DOHH2 (cell line): ENCODE measurements around the gene CDH10.

Experiments used
- H3F3A ChIP-seq: fragments of 200-600 bp; sonication (generic), shearing (Covaris generic); 2 replicates; pipeline ENCODE4 v1.6.0; 2016; ENCODE audit warnings: antibody characterized with exemption, mild to moderate bottlenecking; ENCODE audit not compliant: control insufficient read depth, insufficient read depth
- H3K27ac ChIP-seq: fragments of 200-600 bp; sonication (generic); 2 replicates; pipeline ENCODE4 v1.5.1; 2014; ENCODE audit warnings: low read depth, mild to moderate bottlenecking, low read length, moderate library complexity
- H3K27me3 ChIP-seq: fragments of 200-600 bp; sonication (generic); 2 replicates; pipeline ENCODE4 v1.6.1; 2014; ENCODE audit warnings: mild to moderate bottlenecking, low read length, mixed read lengths; ENCODE audit not compliant: control insufficient read depth
- H3K36me3 ChIP-seq: fragments of 200-600 bp; sonication (generic); 2 replicates; pipeline ENCODE4 v1.6.1; 2014; ENCODE audit warnings: mild to moderate bottlenecking, low read length, moderate library complexity, mixed read lengths; ENCODE audit not compliant: control insufficient read depth
- H3K4me1 ChIP-seq: fragments of 200-600 bp; sonication (generic); 2 replicates; pipeline ENCODE4 v1.6.1; 2014; ENCODE audit warnings: mild to moderate bottlenecking, low read length, mixed read lengths; ENCODE audit not compliant: control insufficient read depth
- H3K4me2 ChIP-seq: fragments of 200-600 bp; sonication (generic); 2 replicates; pipeline ENCODE4 v1.6.0; 2014; ENCODE audit warnings: mild to moderate bottlenecking, low read length, moderate library complexity
- H3K4me3 ChIP-seq: fragments of 200-600 bp; sonication (generic); 2 replicates; pipeline ENCODE4 v1.5.1; 2014; ENCODE audit warnings: mild to moderate bottlenecking, low read length, mixed read lengths
- H3K79me2 ChIP-seq: fragments of 200-600 bp; sonication (generic); 2 replicates; pipeline ENCODE4 v1.6.1; 2014; ENCODE audit warnings: mild to moderate bottlenecking, low read length, mixed read lengths; ENCODE audit not compliant: control insufficient read depth
- H3K9me2 ChIP-seq: fragments of 200-600 bp; sonication (generic); replicated peaks from 2 replicates; pipeline ENCODE4 v1.6.1; 2014; ENCODE audit warnings: mild to moderate bottlenecking, low read length, mixed read lengths; ENCODE audit not compliant: control insufficient read depth
- H3K9me3 ChIP-seq: fragments of 200-600 bp; sonication (generic); 2 replicates; pipeline ENCODE4 v1.6.1; 2014; ENCODE audit warnings: antibody characterized with exemption, low read length, mixed read lengths; ENCODE audit not compliant: control insufficient read depth, insufficient read depth
- H4K20me1 ChIP-seq: fragments of 200-600 bp; sonication (generic); 2 replicates; pipeline ENCODE4 v1.6.0; 2014; ENCODE audit warnings: low read depth, mild to moderate bottlenecking, antibody characterized with exemption, low read length, moderate library complexity; ENCODE audit not compliant: control insufficient read depth, insufficient read depth
- EZH2phosphoT487 ChIP-seq: fragments of 200-600 bp; sonication (generic); IDR thresholded peaks from 2 replicates; pipeline ENCODE4 v1.6.1; 2017; ENCODE audit warnings: borderline replicate concordance, mild to moderate bottlenecking, antibody characterized with exemption, low read length, moderate library complexity, mixed read lengths
- TF ChIP-seq, protein P1 (sequence below): fragments of 200-600 bp; sonication (generic); IDR thresholded peaks from one replicate; pipeline ENCODE4 v1.5.1; 2014; ENCODE audit warnings: antibody characterized with exemption, mild to moderate bottlenecking, low read depth, low read length; ENCODE audit not compliant: poor library complexity, severe bottlenecking

Gene CDH10

DNA sequence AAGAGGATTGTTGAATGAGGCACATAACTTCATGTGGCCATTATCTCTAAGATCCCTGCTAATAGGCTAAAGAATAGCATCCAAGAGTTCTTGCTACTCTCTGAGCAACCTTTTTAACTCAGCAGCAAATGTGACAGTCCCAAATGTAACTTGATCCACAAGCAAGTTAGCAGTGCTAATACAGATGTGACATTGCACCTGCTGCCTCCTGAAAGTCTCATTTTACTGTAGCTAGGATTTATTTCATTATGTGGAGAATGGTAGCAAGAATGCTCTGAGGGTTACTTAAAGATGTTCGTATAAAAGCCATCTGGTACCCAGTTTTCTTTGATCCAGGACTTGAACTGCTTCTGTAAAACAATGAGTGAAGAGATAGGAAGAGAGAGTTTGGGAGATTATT is 45.8 kb downstream of the CDH10 start:
- H3K79me2 ChIP-seq, result no peaks in the 10 kb centered on the region
- no peak overlapping the region for H3K27ac ChIP-seq
- no peak overlapping the region for H3K4me2 ChIP-seq
- H3K27me3 ChIP-seq, result no peaks in the 10 kb centered on the region
- no peak overlapping the region for H3K4me3 ChIP-seq
- no peaks in the 10 kb centered on the region for H4K20me1 ChIP-seq
- no peaks in the 10 kb centered on the region for H3K9me3 ChIP-seq
- no peak for TF ChIP-seq EZH2phosphoT487
- TF ChIP-seq, protein P1, sequence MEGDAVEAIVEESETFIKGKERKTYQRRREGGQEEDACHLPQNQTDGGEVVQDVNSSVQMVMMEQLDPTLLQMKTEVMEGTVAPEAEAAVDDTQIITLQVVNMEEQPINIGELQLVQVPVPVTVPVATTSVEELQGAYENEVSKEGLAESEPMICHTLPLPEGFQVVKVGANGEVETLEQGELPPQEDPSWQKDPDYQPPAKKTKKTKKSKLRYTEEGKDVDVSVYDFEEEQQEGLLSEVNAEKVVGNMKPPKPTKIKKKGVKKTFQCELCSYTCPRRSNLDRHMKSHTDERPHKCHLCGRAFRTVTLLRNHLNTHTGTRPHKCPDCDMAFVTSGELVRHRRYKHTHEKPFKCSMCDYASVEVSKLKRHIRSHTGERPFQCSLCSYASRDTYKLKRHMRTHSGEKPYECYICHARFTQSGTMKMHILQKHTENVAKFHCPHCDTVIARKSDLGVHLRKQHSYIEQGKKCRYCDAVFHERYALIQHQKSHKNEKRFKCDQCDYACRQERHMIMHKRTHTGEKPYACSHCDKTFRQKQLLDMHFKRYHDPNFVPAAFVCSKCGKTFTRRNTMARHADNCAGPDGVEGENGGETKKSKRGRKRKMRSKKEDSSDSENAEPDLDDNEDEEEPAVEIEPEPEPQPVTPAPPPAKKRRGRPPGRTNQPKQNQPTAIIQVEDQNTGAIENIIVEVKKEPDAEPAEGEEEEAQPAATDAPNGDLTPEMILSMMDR, result no peak
- H3K4me1 ChIP-seq, result no peaks in the 10 kb centered on the region
- H3K36me3 ChIP-seq, result no peaks in the 10 kb centered on the region
- H3F3A ChIP-seq, result no peaks in the 10 kb centered on the region
- H3K9me2 ChIP-seq, result no peaks in the 10 kb centered on the region

DNA sequence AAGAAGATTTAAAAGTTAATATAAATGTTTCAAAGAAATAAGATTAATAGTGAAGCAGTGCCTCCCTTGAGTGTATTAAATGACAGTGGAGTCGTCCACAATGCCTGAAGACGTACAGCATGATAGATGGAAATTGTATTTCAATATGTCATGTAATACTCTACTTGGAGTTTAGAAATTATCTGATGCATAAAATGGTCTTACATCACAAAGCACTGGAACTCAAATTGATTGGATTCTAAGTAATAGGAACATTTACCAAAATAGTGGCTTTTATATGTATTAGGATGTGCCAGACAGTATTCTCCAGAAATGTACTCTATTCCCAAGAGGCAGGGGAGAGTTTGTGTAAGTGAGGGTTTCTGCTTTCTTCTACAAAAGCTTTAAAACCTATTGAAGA is 49.4 kb downstream of the CDH10 start:
- Histone ChIP-seq H3K27me3 (no peaks in the 10 kb centered on the region), H3K36me3 (no peaks in the 10 kb centered on the region), H3K79me2 (no peaks in the 10 kb centered on the region), H3K4me1 (no peaks in the 10 kb centered on the region), H3F3A (no peaks in the 10 kb centered on the region), H3K9me2 (no peaks in the 10 kb centered on the region), H3K9me3 (no peaks in the 10 kb centered on the region), H4K20me1 (no peaks in the 10 kb centered on the region), H3K27ac (no peak overlapping the region), H3K4me2 (no peak overlapping the region), H3K4me3 (no peak overlapping the region)
- TF ChIP-seq, protein P1, result no peak
- no peak for TF ChIP-seq EZH2phosphoT487

DNA sequence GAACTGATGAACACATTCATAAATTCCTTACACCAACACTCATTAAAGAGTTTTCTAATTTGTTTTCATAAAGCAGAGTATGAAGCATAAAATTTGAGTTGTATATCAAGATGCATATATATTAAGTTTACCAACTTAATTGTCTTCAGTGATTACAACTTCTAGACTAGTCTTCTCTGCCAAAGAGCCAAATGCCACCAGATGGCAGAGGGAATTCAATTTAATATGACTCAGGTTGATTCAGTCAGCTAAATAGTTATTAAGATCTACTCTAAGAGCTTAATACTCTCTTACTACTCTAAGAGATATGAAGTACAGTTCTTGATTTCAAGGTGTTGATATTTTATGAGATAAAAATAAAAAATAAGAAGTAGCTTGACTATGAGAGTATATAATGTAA is 53.4 kb downstream of the CDH10 start:
- no peaks in the 10 kb centered on the region for H3K27me3 ChIP-seq
- H3K4me3 ChIP-seq, result no peak overlapping the region
- H3K9me3 ChIP-seq, result no peaks in the 10 kb centered on the region
- no peaks in the 10 kb centered on the region for H3K9me2 ChIP-seq
- no peak overlapping the region for H3K4me2 ChIP-seq
- H3K27ac ChIP-seq, result no peak overlapping the region
- no peaks in the 10 kb centered on the region for H4K20me1 ChIP-seq
- H3K4me1 ChIP-seq, result no peaks in the 10 kb centered on the region
- H3F3A ChIP-seq, result no peaks in the 10 kb centered on the region
- TF ChIP-seq, protein P1, result no peak
- no peak for TF ChIP-seq EZH2phosphoT487
- H3K79me2 ChIP-seq, result no peaks in the 10 kb centered on the region
- H3K36me3 ChIP-seq, result no peaks in the 10 kb centered on the region

DNA sequence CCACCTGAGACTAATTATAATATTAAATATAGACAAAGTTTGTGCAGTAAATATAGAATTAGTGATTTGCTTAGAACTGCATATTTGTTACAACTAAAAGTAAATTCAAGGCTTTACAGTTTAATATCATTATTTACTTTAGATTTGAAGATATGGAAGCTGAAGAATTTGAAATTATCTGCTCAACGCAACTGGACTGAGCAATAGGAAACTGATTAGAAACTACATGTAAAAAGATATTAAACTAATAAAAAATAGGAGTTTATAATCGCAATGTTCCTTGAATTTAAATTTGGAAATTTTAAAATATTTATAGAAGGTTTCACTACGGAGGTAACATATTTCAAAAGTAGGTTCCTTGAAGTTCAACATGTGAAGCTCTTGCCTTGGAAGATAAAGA is 55.2 kb downstream of the CDH10 start:
- H3K4me1 ChIP-seq, result no peaks in the 10 kb centered on the region
- H4K20me1 ChIP-seq, result no peaks in the 10 kb centered on the region
- H3K27me3 ChIP-seq, result no peaks in the 10 kb centered on the region
- H3K27ac ChIP-seq, result no peak overlapping the region
- no peaks in the 10 kb centered on the region for H3K9me2 ChIP-seq
- H3K79me2 ChIP-seq, result no peaks in the 10 kb centered on the region
- no peak for TF ChIP-seq EZH2phosphoT487
- TF ChIP-seq, protein P1, result no peak
- H3K4me3 ChIP-seq, result no peak overlapping the region
- no peaks in the 10 kb centered on the region for H3K9me3 ChIP-seq
- H3F3A ChIP-seq, result no peaks in the 10 kb centered on the region
- H3K4me2 ChIP-seq, result no peak overlapping the region
- H3K36me3 ChIP-seq, result no peaks in the 10 kb centered on the region
